Measurements from ENCODE around the gene GDI1.

Gene GDI1

DNA sequence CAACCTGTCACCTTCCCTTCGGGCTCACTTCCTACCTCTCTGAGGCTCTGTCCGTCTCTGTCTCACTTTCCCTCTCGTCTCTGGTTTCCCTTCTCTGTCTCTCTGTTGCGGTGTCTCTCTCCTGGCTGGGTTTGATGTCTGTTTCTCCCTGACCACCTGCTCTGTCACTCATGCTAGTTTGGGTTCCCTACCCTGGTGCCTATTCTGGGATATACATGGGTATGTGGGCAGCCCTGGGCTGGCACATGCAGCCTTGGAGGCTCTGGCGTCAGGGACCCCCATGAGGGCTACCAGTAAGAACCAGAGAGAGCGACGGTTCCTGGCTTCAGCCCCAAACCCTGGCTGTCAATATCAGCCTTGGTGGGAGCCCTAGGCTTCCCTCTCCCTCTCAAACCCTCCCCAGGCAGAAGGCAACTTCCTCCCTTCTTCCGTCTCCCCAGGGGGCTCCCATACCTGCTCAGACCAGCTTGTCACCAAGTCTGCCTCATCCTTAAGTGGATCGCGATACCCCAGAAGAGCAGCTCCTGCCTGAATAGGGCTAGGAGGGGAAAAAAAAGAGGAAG is 28.2 kb upstream of the GDI1 start:
- DNase-seq (ENCODE audit: low read depth), result no peak

- DNase-seq (ENCODE audit: low read depth), result no peak
These were observed 27.6 kb upstream of the GDI1 start, which contains the start of gene DNASE1L1 for GRCh38 chrX:154409222-154409871. TSS of gene DNASE1L1 (minus strand) at chrX:154409254. CDS start at chrX:154405568, 3,686 bp downstream.

- DNase-seq (ENCODE audit: low read depth), result no peak
These were observed 25.0 kb upstream of the GDI1 start for GRCh38 chrX:154411981-154412340.

DNA sequence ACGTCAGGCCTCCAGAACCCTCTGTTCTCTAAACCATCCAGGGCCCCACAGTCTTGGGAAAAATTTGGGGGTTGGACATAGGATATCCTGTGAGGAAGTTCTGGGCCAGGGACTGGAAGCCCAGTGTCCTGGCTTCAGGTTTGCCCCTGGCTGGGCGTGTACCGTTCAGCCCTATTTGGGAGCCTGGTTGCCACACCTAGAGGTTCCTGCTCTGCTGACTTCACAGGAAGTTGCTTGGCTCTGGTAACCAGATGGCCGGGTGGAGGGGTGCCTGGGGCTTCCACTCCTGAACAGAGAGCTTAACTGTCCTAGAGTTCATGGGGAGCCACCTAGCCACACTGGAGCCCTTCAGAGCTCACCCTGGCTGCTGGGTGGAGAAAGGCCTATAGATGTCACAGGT is 24.5 kb upstream of the GDI1 start:
- no peak for DNase-seq (ENCODE audit: low read depth)

DNA sequence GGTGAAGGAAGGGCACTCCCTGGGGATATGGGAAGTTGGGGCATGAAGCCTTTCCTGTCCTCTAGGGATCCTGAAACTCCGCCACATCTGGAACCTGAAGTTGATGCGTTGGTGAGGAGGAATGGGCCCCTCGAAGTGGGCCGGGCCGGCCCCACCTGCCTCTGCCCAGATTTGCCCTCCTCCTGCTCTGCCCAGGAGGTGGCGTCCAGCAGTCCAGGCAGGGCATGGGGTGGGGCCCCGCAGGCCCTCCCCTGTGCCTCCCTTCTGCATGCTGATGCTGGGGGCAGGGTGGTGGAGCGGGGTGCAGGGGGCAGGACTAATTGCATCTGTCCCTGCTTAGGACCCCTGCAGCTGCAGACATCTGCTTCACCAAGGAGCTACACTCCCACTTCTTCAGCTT is 23.8 kb upstream of the GDI1 start:
- no peak for DNase-seq (ENCODE audit: low read depth)

GRCh38 chrX:154417157-154417556 is 19.8 kb upstream of the GDI1 start:
- DNase-seq (ENCODE audit: low read depth), result no peak

- no peak for DNase-seq (ENCODE audit: low read depth)
These were observed 17.8 kb upstream of the GDI1 start for GRCh38 chrX:154419189-154419588.

GRCh38 chrX:154419688-154420401 is 17.1 kb upstream of the GDI1 start:
- no peak for DNase-seq (ENCODE audit: low read depth)

- DNase-seq (ENCODE audit: low read depth), result no peak
These were observed 16.6 kb upstream of the GDI1 start for GRCh38 chrX:154420402-154420756.

- DNase-seq (ENCODE audit: low read depth), result no peak
These were observed 9.8 kb upstream of the GDI1 start for GRCh38 chrX:154426916-154427770.

GRCh38 chrX:154428176-154429171 is 8.5 kb upstream of the GDI1 start, which contains the start of gene ATP6AP1:
TSS of gene ATP6AP1 (plus strand) at chrX:154428677. CDS start at chrX:154428693, 16 bp downstream.
- peak; percentile 83 for DNase-seq (ENCODE audit: low read depth)

GRCh38 chrX:154429711-154430110 is 7.2 kb upstream of the GDI1 start:
- no peak for DNase-seq (ENCODE audit: low read depth)

DNA sequence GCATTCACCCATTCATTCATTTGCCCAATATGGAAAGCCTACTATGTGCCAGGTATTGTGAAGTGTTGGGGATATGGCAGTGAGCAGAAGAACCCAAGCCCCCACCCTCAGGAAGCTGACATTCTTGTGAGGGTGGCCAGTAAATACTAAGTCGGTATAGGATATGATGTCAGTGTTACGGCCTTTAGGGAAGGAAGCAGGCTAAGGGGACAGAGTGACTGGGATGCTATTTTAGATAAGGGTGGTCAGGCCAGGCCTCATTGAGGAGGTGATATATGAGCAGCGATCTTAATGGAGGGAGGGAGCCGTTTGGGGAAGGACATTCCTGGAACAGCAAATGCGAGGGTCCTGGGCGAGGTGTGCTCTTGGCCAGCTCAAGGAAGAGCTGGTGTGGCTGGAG is 6.5 kb upstream of the GDI1 start:
- no peak for DNase-seq (ENCODE audit: low read depth)

- no peak for DNase-seq (ENCODE audit: low read depth)
These were observed 6.0 kb upstream of the GDI1 start for GRCh38 chrX:154430916-154431315.

GRCh38 chrX:154431341-154431740 is 5.6 kb upstream of the GDI1 start:
- DNase-seq (ENCODE audit: low read depth), result no peak

GRCh38 chrX:154432210-154432609 is 4.7 kb upstream of the GDI1 start:
- no peak for DNase-seq (ENCODE audit: low read depth)

DNA sequence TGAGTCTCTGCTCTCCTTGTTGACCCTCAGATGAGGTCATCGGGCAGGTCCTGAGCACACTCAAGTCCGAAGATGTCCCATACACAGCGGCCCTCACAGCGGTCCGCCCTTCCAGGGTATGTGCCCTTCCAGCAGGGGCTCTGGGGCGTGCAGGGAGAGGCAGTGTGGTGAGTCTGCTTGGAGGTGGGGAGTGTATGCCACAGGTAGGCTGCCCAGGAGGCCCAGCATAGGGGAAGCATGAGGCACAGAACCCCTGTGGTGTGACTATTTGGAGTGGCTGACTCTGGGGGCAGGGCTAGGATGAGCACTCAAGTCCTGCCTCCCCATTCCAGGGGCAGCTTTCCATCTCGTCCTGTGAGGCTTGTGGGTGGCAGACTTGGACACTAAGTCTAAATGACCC is 3.3 kb upstream of the GDI1 start:
- DNase-seq (ENCODE audit: low read depth), result no peak

DNA sequence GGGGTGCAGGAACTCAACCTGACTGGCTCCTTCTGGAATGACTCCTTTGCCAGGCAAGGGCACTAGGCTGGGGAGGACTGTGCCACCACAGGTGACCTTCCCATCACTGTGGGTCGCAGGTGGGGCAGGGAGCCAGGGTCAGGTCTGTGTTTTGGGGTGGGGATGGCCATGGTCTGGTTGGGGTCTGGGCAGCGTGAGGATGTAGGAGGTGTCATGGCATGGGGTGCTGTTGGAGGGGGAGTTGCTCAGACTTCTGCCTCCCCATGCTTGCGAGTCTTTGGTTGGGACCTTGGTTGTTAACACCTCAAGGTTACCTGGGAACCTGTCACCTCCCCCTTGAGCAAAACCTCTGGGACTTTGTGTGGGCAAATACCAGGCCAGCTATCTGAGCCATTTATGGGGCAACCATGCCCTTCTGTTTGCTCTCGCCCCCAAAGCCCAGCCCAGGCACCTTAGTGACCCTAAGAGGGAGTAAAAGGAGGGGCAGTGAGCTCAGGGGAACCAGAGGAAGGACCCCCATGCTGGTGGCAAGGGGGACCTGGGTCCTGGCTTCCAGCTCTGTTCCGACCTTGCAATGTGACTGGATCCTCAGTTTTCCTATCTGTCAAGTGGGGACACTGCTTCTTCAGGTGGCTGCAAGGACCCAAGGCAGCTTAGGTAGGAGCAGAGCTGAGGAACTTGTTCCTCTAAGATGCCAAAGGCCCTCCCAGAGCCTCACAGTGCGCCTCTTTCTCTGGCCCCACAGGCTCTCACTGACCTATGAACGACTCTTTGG is 2.4 kb upstream of the GDI1 start:
- no peak for DNase-seq (ENCODE audit: low read depth)

- DNase-seq (ENCODE audit: low read depth), result no peak
These were observed 1.7 kb upstream of the GDI1 start for GRCh38 chrX:154435171-154435733.

DNA sequence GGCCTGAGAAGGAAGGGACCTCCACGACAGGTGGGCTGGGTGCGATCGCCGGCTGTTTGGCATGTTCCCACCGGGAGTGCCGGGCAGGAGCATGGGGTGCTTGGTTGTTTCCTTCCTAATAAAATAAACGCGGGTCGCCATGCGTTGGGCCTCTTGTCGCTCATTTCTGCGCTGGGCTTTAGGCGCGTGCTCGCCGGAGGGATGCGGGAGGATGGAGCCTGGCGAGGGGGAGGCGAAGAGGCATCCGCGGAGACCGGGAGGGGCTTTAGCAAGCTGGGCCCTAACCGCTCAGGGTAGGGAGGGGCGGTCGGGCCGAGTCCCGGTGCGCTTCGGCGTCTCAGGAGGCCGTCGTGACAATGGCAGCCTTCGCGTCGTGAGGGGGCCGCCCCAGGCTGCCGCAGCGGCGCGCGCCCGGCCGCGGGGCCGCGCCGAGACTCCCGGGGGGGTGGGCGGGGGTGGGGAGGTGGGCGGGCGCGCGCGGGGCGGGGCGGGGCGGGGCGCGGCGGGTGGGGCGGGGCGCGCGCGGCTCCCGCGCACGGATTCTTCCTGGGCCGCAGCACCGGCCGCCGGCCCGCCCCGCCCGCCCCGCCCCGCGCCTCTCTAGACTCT is 476 bp upstream of the GDI1 start:
- peak; percentile 49 for DNase-seq (ENCODE audit: low read depth)
